Astrocyte of the cerebellum (primary cell): ENCODE measurements around the gene RAB43.
"Not testable (repeated sequence)": the region's sequence is repeated elsewhere in the genome, so short reads cannot be mapped to it uniquely, and the experiment has no call there.

Experiments
- DNase-seq: peaks from one replicate; pipeline ENCODE4 v3.0.0-alpha.2; 2011; ENCODE audit warnings: low read depth
- H3K4me3 ChIP-seq: 2 replicates; pipeline ENCODE4 v1.5.1; 2011; ENCODE audit warnings: mild to moderate bottlenecking, low read depth, low read length, moderate library complexity
- in situ Hi-C: cut with HindIII; loops from 2 replicates; pipeline ENCODE4 v1.10.0; 2017; ENCODE audit warnings: low sequenced_read_pairs
- TF ChIP-seq, protein P1 (sequence below): IDR thresholded peaks from 2 replicates; pipeline ENCODE4 v1.5.1; 2012; ENCODE audit warnings: low read length, low read depth, moderate library complexity, mild to moderate bottlenecking; ENCODE audit errors: missing control alignments

Gene RAB43

GRCh38 chr3:129160891-129161859 is 39.6 kb upstream of the RAB43 start, which contains the start of gene ISY1:
Gene ISY1, minus strand, starts transcription at chr3:129161063. Its CDS starts 88 bp downstream, at chr3:129160975.
- TF ChIP-seq, protein P1, sequence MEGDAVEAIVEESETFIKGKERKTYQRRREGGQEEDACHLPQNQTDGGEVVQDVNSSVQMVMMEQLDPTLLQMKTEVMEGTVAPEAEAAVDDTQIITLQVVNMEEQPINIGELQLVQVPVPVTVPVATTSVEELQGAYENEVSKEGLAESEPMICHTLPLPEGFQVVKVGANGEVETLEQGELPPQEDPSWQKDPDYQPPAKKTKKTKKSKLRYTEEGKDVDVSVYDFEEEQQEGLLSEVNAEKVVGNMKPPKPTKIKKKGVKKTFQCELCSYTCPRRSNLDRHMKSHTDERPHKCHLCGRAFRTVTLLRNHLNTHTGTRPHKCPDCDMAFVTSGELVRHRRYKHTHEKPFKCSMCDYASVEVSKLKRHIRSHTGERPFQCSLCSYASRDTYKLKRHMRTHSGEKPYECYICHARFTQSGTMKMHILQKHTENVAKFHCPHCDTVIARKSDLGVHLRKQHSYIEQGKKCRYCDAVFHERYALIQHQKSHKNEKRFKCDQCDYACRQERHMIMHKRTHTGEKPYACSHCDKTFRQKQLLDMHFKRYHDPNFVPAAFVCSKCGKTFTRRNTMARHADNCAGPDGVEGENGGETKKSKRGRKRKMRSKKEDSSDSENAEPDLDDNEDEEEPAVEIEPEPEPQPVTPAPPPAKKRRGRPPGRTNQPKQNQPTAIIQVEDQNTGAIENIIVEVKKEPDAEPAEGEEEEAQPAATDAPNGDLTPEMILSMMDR: peak; percentile 95
- peak within 1 kb of the TSS; percentile 92 for H3K4me3 ChIP-seq
- in situ Hi-C loops: no loop called here
- peak; percentile 95 for DNase-seq

- H3K4me3 ChIP-seq: no peak overlapping the region
- DNase-seq: no peak
- TF ChIP-seq, protein P1: no peak
- in situ Hi-C loops: no loop called here
These were observed 23.2 kb upstream of the RAB43 start for GRCh38 chr3:129144786-129145185.

GRCh38 chr3:129141011-129141410 is 19.4 kb upstream of the RAB43 start:
- H3K4me3 ChIP-seq, DNase-seq, in situ Hi-C loops: not testable (repeated sequence)

- in situ Hi-C loops: no loop called here
- TF ChIP-seq, protein P1: no peak
- DNase-seq: no peak
- no peak overlapping the region for H3K4me3 ChIP-seq
These were observed 18.3 kb upstream of the RAB43 start for GRCh38 chr3:129139911-129140310.

DNA sequence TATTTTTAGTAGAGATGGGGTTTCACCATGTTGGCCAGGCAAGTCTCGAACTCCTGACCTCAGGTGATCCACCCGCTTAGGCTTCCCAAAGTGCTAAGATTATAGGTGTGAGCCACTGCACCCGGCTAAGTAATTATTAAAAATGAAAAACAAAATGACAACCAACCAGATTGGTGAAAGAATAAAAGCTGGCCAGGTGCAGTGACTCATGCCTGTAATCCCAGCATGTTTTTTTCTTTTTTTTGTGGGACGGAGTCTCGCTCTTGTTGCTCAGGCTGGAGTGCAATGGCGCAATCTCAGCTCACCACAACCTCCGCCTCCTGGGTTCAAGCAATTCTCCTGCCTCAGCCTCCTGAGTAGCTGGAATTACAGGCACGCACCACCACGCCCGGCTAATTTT is 14.7 kb upstream of the RAB43 start:
- in situ Hi-C loops, DNase-seq, H3K4me3 ChIP-seq: not testable (repeated sequence)

DNA sequence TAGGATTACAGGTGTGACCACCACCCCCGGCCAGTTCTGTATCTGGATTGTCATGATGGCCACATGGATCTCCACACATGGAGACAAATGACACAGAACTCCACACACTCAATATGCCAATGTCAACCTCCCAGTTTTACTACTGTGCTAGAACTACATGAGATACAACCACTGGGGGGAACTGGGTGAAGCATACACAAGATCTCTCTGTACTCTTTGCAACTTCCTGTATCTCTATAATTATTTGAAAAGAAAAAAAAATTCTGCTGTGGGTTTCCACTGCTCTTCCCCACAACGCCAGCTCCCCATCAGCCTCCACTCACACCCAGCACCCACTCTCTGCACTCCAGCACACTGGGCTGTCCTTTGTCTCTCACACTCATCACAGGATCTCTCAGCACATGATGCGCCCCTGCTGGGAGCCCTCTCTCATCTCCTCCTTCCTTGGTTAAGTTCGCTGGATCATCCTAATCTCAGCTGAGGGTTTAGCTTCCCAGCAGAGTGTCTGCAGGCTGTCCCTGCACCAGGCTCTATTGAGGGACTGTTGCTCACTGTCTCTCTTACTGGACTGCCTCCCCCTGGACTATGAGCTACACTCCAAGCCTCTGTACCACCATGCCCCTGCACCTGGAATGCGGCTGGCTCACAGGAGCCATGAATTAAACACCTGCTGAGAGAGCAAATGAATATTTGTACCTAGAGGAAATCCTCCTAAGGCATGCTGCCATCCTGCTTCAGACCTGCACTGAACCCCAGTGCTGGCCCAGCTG is 10.7 kb upstream of the RAB43 start:
- no peak for DNase-seq
- in situ Hi-C loops: no loop called here

DNA sequence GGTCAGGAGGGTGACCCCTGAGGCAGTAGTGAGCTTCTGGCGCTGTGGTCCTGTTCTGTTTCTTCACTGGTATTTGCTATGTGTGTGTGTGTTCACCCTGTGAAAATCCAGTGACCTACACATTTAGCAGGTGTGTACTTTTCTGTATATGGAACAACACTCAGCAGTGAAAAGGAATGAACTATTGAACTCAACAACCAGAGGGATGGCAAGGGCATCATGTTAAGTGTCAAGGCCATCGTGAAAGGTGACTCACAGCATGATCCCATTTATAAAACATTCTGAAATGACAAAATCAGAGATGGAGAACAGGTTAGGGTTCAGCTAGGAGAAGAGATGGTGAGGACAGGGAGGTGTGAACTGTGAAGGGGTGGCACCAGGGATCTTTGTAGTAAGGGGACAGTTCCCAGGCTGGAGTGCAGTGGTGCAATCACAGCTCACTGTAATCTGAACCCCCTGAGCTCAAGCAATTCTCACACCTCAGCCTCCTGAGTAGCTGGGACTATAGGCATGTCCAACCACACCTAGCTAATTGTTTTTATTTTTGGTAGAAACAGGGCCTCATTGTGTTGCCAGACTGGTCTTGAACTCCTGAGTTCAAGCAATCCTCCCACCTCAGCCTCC is 10.0 kb upstream of the RAB43 start:
- in situ Hi-C loops: no loop called here
- TF ChIP-seq, protein P1: no peak
- no peak for DNase-seq
- no peak overlapping the region for H3K4me3 ChIP-seq

More for the DNA sequence above, 10.7 kb upstream of the RAB43 start:
- TF ChIP-seq, protein P1: no peak
- H3K4me3 ChIP-seq: no peak overlapping the region
